AG09319 (cell line): ENCODE measurements around the gene TRIM39.

ENCODE experiments used
- DNase-seq: peaks from one replicate; pipeline ENCODE4 v3.0.0-alpha.2; 2010; ENCODE audit warnings: low read depth; ENCODE audit errors: extremely low read depth
- TF ChIP-seq, protein P1 (sequence below): IDR thresholded peaks from 2 replicates; pipeline ENCODE4 v1.5.1; 2011; ENCODE audit warnings: low read depth, mild to moderate bottlenecking, inconsistent platforms, low read length, moderate library complexity

Gene TRIM39

DNA sequence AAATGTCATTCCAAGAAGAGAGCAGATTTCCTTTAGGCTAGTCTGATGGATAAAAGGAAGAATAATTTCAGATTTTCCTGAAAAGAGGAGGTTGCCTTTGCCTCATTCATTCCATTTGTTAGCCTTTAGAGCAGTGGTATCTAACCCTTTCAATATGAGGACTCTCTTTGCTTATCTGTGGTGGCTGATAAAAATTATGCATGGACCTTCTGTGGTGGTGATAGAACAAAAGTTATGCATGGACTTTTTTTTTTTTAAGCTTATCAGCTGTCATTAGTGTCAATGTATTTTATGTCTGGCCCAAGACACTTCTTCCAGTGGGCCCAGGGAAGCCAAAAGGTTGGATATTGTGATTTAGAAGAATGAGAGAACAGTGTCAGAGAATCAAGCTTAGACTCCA is 1.7 kb downstream of the TRIM39 start:
- TF ChIP-seq, protein P1, sequence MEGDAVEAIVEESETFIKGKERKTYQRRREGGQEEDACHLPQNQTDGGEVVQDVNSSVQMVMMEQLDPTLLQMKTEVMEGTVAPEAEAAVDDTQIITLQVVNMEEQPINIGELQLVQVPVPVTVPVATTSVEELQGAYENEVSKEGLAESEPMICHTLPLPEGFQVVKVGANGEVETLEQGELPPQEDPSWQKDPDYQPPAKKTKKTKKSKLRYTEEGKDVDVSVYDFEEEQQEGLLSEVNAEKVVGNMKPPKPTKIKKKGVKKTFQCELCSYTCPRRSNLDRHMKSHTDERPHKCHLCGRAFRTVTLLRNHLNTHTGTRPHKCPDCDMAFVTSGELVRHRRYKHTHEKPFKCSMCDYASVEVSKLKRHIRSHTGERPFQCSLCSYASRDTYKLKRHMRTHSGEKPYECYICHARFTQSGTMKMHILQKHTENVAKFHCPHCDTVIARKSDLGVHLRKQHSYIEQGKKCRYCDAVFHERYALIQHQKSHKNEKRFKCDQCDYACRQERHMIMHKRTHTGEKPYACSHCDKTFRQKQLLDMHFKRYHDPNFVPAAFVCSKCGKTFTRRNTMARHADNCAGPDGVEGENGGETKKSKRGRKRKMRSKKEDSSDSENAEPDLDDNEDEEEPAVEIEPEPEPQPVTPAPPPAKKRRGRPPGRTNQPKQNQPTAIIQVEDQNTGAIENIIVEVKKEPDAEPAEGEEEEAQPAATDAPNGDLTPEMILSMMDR, result no peak
- DNase-seq, result no peak

DNA sequence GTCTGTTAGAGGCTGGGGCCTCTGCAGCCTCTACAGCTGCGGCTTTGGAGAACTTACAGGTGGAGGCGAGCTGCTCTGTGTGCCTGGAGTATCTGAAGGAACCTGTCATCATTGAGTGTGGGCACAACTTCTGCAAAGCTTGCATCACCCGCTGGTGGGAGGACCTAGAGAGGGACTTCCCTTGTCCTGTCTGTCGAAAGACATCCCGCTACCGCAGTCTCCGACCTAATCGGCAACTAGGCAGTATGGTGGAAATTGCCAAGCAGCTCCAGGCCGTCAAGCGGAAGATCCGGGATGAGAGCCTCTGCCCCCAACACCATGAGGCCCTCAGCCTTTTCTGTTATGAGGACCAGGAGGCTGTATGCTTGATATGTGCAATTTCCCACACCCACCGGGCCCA is 2.6 kb downstream of the TRIM39 start:
- TF ChIP-seq, protein P1, result no peak
- no peak for DNase-seq

DNA sequence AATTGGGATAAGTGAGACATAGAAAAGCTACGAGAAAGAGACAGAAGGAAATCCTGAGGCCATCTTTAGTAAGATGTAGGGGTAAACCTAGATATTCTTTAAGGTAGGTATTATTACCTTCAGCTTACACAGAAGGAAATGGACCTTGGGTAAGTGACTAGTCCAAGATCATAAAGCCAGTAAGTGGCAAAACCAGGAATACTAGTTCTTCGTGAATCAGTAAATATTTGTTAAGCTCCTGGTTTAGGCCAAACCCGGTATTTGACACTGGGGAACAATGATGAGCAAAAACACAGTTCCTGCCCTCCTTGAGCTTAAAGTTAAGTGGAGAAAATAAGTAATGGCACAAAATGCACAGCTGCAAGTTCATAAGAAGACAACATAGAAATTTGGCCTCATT is 5.3 kb downstream of the TRIM39 start:
- TF ChIP-seq, protein P1, result no peak
- DNase-seq, result no peak

DNA sequence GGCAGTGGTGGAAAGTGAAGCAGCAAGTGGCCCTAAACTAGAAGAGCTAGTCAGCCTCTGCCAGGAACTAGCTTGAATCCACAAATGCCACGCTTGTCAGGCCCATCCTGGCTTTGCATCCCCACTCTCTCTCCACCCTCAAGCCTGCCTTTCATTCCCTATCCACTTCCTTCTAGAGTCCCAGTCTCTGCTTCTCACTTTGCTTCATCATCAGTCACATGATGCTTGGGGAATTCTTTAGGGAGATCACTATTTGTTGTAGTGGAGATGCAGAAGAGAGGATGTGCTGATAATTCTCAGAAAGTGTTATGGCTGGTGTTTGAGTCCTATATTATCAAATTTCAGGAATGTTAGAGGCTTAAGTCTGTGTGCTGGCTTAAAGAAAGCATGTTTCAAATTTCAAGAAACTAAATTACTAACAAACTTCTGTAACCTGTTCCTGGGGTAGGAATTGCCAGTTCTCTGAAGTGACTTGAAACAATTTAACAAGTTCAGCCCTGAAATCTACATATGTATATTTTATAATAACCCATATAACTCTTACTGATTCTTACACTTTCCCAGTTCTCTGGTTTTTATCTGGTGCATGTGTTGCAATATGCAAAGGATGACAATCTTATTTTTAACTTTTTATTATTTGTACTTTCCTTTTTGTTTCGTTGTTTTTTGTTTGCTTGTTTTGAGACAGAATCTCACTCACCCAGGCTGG is 7.5 kb downstream of the TRIM39 start:
- DNase-seq, result no peak
- TF ChIP-seq, protein P1, result no peak

DNA sequence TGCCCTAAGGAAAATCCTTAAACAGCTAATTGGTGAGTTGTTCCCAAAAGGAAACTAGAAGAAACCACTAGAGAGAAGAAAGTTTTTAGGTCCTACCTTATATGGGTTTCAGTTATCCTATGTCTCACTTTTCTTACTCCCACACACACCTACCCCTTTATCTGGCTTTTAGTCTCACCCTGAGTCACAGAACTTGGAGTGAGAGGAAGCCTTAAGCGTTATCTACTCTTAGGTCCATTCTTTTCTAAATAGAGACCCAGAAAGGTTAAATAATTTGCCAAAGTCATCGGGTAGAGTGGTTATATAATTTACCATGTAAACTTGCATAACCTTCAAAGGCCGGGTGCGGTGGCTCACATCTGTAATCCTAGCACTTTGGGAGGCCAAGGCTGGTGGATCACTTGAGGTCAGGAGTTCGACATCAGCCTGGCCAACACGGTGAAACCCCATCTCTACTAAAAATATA is 13.9 kb downstream of the TRIM39 start:
- TF ChIP-seq, protein P1, result no peak
- no peak for DNase-seq

DNA sequence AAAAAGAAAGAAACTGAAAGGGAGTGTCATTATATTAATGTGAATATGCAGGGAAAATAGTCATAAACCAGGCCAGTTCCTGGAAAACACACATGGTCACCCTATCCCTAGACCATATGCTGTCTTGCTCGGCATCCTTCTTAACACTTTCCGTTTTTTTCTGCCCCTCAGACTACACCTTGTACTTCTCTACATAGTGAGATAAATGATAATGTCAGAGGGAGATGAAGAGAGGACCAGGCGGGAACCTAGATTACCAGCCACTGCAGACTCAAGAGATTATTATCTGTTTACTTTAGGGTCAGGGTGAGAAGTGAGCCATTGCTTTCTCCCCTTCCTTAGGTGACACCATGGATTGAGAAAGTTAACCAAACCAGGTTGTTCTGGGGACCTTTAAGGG is 14.5 kb downstream of the TRIM39 start:
- DNase-seq, result no peak
- TF ChIP-seq, protein P1, result no peak

DNA sequence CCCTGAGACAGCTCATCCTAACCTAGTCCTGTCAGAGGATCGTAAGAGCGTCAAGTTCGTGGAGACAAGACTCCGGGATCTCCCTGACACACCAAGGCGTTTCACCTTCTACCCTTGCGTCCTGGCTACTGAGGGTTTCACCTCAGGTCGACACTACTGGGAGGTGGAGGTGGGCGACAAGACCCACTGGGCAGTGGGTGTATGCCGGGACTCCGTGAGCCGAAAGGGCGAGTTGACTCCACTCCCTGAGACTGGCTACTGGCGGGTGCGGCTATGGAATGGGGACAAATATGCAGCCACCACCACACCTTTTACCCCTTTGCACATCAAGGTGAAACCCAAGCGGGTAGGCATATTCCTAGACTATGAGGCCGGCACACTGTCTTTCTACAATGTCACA is 15.0 kb downstream of the TRIM39 start:
- no peak for DNase-seq
- TF ChIP-seq, protein P1, result no peak
